ENCODE results near the gene CDK14.

The CDK14 gene

DNA sequence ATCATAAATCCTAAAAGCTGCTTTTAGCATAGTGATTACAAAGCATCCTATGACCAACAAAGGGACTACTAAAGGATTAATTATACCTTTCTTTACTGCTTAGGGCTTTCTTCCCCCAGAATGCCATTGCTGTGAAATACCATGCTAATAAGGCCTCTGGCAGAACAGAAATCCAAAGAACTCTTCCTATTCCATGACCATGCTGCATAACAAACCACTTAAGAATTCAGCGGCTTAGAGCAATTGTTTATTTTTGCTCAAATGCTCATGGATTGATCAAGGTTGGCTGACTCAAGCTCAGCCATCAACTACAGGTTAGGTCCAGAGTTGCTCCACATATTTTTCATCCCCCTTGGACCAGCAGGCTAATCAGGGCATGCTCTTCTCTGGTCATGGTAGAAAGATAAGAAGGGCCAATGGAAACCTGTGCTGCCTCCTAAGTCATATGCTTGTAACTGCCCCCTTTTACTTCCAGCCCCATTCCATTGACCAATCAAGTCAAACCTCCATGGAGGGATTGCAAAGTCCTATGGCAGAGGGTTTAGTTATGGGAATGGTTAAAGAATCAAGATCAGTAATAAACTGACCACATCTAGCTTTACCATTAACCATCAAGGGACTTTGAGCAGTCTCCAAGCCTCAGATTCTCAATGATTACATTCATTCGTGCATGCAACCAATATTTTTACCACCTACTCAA is 423.7 kb downstream of the CDK14 start:
- no peak for DNase-seq
- no peak for ATAC-seq (ENCODE audit: insufficient read depth, low read depth)
- H4K20me1 ChIP-seq (ENCODE audit: insufficient read depth, low read length) = no peaks in the 10 kb centered on the region
- TF ChIP-seq EZH2 (IDR thresholded peaks at IDR 0.05; ENCODE audit: borderline replicate concordance, low read depth, low read length, severe bottlenecking) = no peak
- TF ChIP-seq, protein P1, sequence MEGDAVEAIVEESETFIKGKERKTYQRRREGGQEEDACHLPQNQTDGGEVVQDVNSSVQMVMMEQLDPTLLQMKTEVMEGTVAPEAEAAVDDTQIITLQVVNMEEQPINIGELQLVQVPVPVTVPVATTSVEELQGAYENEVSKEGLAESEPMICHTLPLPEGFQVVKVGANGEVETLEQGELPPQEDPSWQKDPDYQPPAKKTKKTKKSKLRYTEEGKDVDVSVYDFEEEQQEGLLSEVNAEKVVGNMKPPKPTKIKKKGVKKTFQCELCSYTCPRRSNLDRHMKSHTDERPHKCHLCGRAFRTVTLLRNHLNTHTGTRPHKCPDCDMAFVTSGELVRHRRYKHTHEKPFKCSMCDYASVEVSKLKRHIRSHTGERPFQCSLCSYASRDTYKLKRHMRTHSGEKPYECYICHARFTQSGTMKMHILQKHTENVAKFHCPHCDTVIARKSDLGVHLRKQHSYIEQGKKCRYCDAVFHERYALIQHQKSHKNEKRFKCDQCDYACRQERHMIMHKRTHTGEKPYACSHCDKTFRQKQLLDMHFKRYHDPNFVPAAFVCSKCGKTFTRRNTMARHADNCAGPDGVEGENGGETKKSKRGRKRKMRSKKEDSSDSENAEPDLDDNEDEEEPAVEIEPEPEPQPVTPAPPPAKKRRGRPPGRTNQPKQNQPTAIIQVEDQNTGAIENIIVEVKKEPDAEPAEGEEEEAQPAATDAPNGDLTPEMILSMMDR (IDR thresholded peaks at IDR 0.05; ENCODE audit: borderline replicate concordance, extremely low read depth, low read length, poor library complexity, severe bottlenecking) = no peak
- no peak overlapping the region for H3K4me2 ChIP-seq (ENCODE audit: insufficient read depth, low read length)
- H3K36me3 ChIP-seq (ENCODE audit: insufficient read depth, low read length) = no peaks in the 10 kb centered on the region
- H3K4me1 ChIP-seq (ENCODE audit: insufficient read depth, low read length) = no peaks in the 10 kb centered on the region
- H3K27me3 ChIP-seq (ENCODE audit: insufficient read depth, low read length, poor library complexity) = no peaks in the 10 kb centered on the region
- no peak overlapping the region for H2AFZ ChIP-seq (ENCODE audit: low read depth, low read length)
- no peaks in the 10 kb centered on the region for H3K9me3 ChIP-seq (ENCODE audit: insufficient read depth, low read length, severe bottlenecking)
- no peaks in the 10 kb centered on the region for H3K79me2 ChIP-seq (ENCODE audit: insufficient read depth, low read length)
- H3K27ac ChIP-seq (ENCODE audit: low read length) = no peak overlapping the region
- no peak overlapping the region for H3K9ac ChIP-seq (ENCODE audit: low read depth, low read length)
- no peak overlapping the region for H3K4me3 ChIP-seq (ENCODE audit: low read depth in 1 of 2, low read length in 2 of 2)

DNA sequence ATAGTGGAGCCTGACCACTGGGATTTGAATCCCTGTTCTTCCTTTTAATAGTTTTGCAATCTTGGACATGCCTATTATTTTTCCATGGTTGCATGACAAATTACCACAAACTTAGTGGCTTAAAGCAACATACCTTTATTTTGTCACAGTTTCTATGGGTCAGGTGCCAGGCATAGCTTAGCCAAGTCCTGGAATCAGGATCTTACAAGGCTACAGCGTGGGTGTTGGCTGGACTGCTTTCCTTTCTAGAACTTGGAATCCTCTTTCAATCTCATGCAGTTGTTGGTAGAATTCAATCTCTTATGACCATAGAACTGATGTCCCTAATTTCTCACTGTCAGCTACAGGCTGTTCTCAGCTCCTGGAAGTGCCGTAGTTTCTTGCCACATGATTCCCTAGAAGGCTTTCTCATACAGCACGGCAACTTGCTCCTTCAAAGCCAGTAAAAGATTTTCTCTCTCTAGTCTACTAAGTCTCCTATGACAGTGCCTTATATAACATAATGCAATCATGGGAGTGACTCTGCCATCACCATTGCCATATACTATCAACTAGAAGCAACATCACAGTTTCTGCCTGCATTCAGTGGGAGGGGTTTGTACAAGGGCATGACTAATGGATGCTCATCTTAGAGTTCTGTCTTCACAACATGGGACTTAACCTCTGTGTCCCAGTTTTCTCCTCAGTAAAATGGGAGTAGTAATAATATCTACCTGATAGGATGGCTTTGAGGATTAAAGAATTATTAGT is 424.7 kb downstream of the CDK14 start:
- TF ChIP-seq, protein P1 (IDR thresholded peaks at IDR 0.05; ENCODE audit: borderline replicate concordance, extremely low read depth, low read length, poor library complexity, severe bottlenecking) = no peak
- TF ChIP-seq EZH2 (IDR thresholded peaks at IDR 0.05; ENCODE audit: borderline replicate concordance, low read depth, low read length, severe bottlenecking) = no peak
- no peaks in the 10 kb centered on the region for H4K20me1 ChIP-seq (ENCODE audit: insufficient read depth, low read length)
- no peak for DNase-seq
- H3K9me3 ChIP-seq (ENCODE audit: insufficient read depth, low read length, severe bottlenecking) = no peaks in the 10 kb centered on the region
- no peak overlapping the region for H3K4me3 ChIP-seq (ENCODE audit: low read depth in 1 of 2, low read length in 2 of 2)
- ATAC-seq (ENCODE audit: insufficient read depth, low read depth) = no peak
- H2AFZ ChIP-seq (ENCODE audit: low read depth, low read length) = no peak overlapping the region
- H3K79me2 ChIP-seq (ENCODE audit: insufficient read depth, low read length) = no peaks in the 10 kb centered on the region
- no peaks in the 10 kb centered on the region for H3K36me3 ChIP-seq (ENCODE audit: insufficient read depth, low read length)
- H3K9ac ChIP-seq (ENCODE audit: low read depth, low read length) = no peak overlapping the region
- H3K4me1 ChIP-seq (ENCODE audit: insufficient read depth, low read length) = no peaks in the 10 kb centered on the region
- H3K27ac ChIP-seq (ENCODE audit: low read length) = no peak overlapping the region
- no peak overlapping the region for H3K4me2 ChIP-seq (ENCODE audit: insufficient read depth, low read length)
- H3K27me3 ChIP-seq (ENCODE audit: insufficient read depth, low read length, poor library complexity) = no peaks in the 10 kb centered on the region

DNA sequence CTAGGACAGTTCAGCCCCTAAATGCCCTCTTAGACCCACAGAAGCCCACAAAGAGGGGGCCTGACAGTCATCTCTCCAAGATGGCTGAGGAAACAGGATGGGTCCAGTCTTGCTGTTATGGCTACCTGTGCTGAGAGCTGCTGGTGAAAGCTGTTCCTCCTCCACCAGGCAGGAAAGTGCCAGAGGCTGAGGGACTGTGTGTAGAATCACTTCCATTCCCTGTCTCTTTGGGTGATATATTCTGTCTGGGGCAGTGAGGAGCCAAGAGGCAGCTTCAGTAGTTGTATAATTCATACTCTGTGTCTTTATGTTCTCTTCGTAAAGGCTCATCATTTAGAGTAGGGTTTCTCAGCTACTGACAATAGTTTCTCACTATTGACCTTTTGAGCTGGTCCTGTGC is 425.8 kb downstream of the CDK14 start:
- no peak overlapping the region for H2AFZ ChIP-seq (ENCODE audit: low read depth, low read length)
- H3K36me3 ChIP-seq (ENCODE audit: insufficient read depth, low read length) = no peaks in the 10 kb centered on the region
- DNase-seq = no peak
- ATAC-seq (ENCODE audit: insufficient read depth, low read depth) = no peak
- no peaks in the 10 kb centered on the region for H3K27me3 ChIP-seq (ENCODE audit: insufficient read depth, low read length, poor library complexity)
- no peaks in the 10 kb centered on the region for H3K79me2 ChIP-seq (ENCODE audit: insufficient read depth, low read length)
- no peak overlapping the region for H3K4me2 ChIP-seq (ENCODE audit: insufficient read depth, low read length)
- no peaks in the 10 kb centered on the region for H4K20me1 ChIP-seq (ENCODE audit: insufficient read depth, low read length)
- no peak overlapping the region for H3K9ac ChIP-seq (ENCODE audit: low read depth, low read length)
- no peak overlapping the region for H3K4me3 ChIP-seq (ENCODE audit: low read depth in 1 of 2, low read length in 2 of 2)
- H3K4me1 ChIP-seq (ENCODE audit: insufficient read depth, low read length) = no peaks in the 10 kb centered on the region
- H3K27ac ChIP-seq (ENCODE audit: low read length) = no peak overlapping the region
- no peak for TF ChIP-seq EZH2 (IDR thresholded peaks at IDR 0.05; ENCODE audit: borderline replicate concordance, low read depth, low read length, severe bottlenecking)
- TF ChIP-seq, protein P1 (IDR thresholded peaks at IDR 0.05; ENCODE audit: borderline replicate concordance, extremely low read depth, low read length, poor library complexity, severe bottlenecking) = no peak
- no peaks in the 10 kb centered on the region for H3K9me3 ChIP-seq (ENCODE audit: insufficient read depth, low read length, severe bottlenecking)

Data from DND-41 (cell line).